GM18858 (cell line): ENCODE results near the gene VWA8.

Experiments used
- ATAC-seq: cut with Tn5 transposase; IDR thresholded peaks from one replicate; pipeline ENCODE4 v1.9.1; 2021; ENCODE audit not compliant: unreplicated experiment

Gene VWA8

GRCh38 chr13:41960637-41961465, at the start of gene VWA8:
Gene VWA8 (minus strand): TSS chr13:41961109. CDS start chr13:41961015, 94 bp downstream.
- peak; percentile 78 for ATAC-seq

GRCh38 chr13:42009057-42009456, 48.1 kb upstream of the VWA8 start:
- ATAC-seq: no peak

GRCh38 chr13:42007844-42008243, 46.9 kb upstream of the VWA8 start:
- ATAC-seq: no peak

DNA sequence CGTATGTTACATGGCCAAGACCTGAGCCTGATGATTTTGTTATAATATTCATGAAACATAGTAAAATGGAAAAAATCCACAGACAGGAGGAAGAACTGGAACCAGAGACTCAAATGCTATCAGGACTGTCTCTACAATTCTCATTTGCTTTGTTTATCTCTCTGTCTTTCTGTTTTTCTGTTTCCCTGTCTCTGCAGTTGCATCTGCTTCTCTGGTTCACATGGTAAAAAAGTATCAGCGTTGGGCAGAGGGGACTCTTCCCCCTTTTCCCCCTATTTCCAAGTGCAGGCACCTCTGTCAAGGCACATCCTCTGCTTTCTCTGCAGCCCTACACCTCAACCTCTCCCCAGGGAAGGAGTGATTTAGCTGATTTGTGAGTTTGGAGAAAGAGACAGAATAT, 41.2 kb upstream of the VWA8 start:
- no peak for ATAC-seq

GRCh38 chr13:42001580-42001979, 40.7 kb upstream of the VWA8 start:
- ATAC-seq: no peak

GRCh38 chr13:42000846-42001245, 39.9 kb upstream of the VWA8 start:
- ATAC-seq: no peak

DNA sequence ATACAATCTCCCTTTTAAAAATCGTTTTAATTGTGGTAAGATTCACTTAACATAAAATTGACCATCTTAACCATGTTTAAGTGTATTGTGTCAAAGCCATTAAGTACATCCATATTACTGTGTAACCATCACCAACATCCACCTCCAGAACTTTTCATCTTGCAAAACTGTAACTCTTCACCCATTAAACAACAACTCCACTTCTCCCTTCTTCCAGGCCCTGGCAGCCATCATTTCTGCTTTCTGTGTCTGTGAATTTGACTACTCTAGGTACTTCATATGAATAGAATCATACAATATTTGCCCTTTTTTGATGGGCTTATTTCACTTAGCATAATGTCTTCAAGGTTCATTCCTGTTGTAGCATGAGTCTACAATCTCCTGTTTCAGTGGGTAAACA, 36.5 kb upstream of the VWA8 start:
- ATAC-seq: no peak

DNA sequence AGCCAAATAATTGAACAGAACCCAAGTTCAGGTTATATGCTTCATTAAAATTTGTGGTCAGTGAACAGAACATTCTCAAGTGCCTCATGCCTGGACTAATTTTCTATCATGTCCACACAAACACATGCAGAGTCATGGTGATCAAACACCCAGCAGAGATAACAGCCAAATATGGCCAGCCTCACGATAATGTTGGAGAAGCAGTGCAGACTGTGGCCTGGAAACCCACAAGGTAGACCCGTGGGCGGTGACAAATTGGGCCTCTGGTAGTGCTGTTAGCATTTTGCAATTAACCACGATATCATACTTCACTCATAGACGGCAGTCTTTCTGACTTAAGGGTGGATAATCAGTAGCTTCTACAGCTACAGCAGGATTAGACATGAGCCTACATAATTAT, 35.0 kb upstream of the VWA8 start:
- no peak for ATAC-seq

DNA sequence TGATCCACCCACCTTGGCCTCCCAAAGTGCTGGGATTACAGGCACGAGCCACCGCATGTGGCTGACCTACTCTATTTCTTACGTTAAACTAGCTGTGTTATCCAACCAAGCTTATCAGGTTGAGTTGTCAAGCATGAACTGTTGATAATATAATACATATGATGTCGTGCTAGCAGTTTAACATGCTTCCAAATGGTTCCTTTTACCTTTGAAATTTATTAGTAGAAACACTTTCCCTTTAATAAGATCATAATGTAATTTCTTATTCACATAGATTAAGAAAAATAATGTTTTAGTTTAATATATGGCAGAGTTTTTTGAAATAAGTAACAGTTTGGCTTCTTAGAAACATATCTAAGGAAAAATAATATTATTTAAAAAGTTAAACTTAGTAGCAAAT, 34.4 kb upstream of the VWA8 start:
- ATAC-seq: no peak

GRCh38 chr13:41994696-41995095, 33.8 kb upstream of the VWA8 start:
- no peak for ATAC-seq

DNA sequence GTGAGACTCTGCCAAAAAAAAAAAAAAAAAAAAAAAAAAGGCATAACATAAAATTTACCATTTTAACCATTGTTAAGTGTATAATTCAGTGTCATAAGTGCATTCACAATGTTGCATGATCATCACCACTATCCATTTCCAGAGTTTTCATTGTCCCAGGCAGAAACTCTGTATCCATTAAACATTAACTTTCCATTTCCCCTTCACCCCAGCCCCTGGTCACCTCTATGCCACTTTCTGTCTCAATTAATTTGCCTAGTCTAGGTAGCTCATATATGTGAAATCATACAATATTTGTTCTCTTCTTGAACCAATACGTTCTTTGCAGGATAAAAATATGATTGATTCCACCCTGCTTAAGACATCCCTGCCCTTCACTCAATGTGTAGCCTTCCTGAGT, 31.0 kb upstream of the VWA8 start:
- ATAC-seq: no peak

GRCh38 chr13:41988244-41988643, 27.3 kb upstream of the VWA8 start:
- no peak for ATAC-seq

DNA sequence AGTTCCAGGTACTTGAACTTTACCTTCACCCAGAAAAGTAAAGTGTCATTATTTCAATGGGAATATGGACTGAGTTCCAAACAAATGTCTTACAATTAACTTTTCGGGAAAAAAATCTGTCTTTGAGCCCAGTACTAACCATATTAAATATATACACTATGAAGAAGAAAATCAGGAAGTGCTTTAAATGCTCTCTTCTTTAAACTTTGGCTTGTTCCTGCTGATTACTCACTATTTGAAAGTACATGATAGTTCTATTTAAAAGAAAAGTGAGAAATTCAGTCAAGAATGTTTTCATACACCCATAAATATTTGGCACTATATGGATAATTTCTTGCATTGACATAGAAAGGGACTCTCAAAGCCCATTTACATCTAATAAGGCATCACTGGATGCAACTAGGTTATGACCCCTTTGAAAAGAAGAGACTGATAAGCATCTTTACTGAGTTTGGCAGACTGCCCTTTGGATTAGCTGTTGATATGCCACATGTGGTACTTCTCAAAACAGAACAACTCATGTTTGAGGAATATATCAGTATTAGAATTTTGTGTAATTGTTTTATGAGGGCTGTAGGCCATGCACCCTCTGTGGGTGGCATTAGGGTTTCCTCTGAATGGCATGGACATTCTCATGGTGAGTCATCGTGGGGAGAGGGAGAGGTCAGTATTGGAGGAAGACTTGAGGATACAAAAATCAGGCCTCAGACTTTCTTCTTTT, 25.0 kb upstream of the VWA8 start:
- no peak for ATAC-seq

GRCh38 chr13:41981951-41982715, 21.2 kb upstream of the VWA8 start:
- no peak for ATAC-seq

DNA sequence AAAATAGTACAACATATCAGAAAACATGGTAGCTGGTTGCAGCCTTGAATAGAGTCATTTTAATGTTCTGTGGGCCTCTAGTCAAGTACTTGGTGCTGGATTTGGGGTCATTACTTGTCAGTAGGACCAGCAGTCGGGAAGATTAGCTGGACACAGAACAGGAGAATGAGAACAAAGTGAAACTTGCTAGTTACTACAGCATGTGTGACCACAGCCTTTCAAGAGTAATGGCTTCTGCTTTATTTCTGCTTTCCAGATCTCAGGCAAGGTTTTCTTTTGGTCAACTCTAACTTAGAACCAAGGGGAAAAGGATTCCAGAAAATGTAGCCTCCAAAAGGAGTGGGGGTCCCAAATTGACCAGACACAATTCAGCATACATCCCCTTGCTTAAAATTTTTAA, 17.1 kb upstream of the VWA8 start:
- ATAC-seq: no peak

GRCh38 chr13:41976476-41976875, 15.6 kb upstream of the VWA8 start:
- ATAC-seq: no peak

GRCh38 chr13:41974262-41974900, 13.5 kb upstream of the VWA8 start:
- ATAC-seq: no peak

GRCh38 chr13:41973247-41973741, 12.4 kb upstream of the VWA8 start:
- no peak for ATAC-seq

DNA sequence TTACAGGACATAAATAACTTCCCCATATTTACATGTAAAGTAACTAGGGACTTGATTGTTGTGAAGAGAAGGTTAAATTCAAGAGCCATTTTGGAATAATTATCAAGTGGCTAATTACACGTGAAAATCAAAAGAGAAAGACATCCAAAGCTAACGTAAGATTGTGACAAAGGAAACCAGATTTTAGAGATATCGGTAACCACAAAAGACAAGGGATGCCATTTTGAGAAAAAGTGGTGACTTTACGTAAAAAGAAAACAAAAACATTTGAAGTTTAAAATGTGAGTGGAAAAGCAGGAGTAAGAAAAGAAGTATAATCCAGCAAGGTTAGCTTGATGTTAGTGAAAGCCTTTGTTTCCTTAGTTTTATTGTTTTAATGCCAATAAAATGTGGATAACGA, 10.9 kb upstream of the VWA8 start:
- ATAC-seq: no peak

- no peak for ATAC-seq
Measured at GRCh38 chr13:41970918-41971317, 10.0 kb upstream of the VWA8 start.

DNA sequence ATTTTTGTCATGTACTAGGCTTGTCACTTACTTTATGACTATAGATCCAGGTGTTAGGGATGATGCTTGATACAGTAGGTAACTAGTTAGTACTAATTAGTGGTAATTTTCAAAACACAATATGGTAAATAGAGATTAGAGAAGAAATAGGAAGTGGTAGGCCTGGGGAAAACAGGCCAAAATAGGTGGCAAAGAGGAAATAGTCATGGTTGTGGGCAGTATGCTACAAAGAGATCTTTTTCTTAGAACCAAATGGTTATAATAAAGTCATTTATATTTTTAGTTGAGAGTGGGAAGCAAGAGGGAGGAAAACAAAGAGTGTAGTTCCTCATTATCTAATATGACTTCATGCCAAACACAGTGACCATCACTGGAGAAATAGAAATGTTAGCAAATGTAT, 9.1 kb upstream of the VWA8 start:
- no peak for ATAC-seq
